ENCODE data around the gene RESP18.
"Not testable (repeated sequence)": the region's sequence is repeated elsewhere in the genome, so short reads cannot be mapped to it uniquely, and the experiment has no call there.

The RESP18 gene

GRCh38 chr2:219325657-219326315, 6.8 kb downstream of the RESP18 start:
- DNase-seq = no peak

GRCh38 chr2:219325136-219325535, 7.4 kb downstream of the RESP18 start:
- no peak for DNase-seq

- DNase-seq = no peak
Measured at GRCh38 chr2:219323434-219323833, 9.1 kb downstream of the RESP18 start.

GRCh38 chr2:219314804-219315468, 17.6 kb downstream of the RESP18 start:
- DNase-seq = peak; percentile 38

GRCh38 chr2:219312683-219313263, 19.8 kb downstream of the RESP18 start:
- DNase-seq = not testable (repeated sequence)

GRCh38 chr2:219309278-219309677, 23.3 kb downstream of the RESP18 start, which contains the start of gene PTPRN:
TSS of gene PTPRN (minus strand) at chr2:219309401. CDS start at chr2:219309332, 69 bp downstream.
- peak; percentile 89 for DNase-seq

- DNase-seq = peak; percentile 88
Measured at GRCh38 chr2:219308142-219309101, 24.1 kb downstream of the RESP18 start.

- DNase-seq = no peak
Measured at GRCh38 chr2:219306047-219306446, 26.5 kb downstream of the RESP18 start.

GRCh38 chr2:219304223-219304622, 28.3 kb downstream of the RESP18 start:
- DNase-seq = no peak

GRCh38 chr2:219302412-219302968, 30.1 kb downstream of the RESP18 start:
- no peak for DNase-seq

- no peak for DNase-seq
Measured at GRCh38 chr2:219300022-219300421, 32.5 kb downstream of the RESP18 start.

- no peak for DNase-seq
Measured at GRCh38 chr2:219299372-219299760, 33.2 kb downstream of the RESP18 start.

- peak; percentile 70 for DNase-seq
Measured at GRCh38 chr2:219298759-219299371, 33.7 kb downstream of the RESP18 start.

GRCh38 chr2:219297766-219298456, 34.6 kb downstream of the RESP18 start:
- DNase-seq = no peak

GRCh38 chr2:219296631-219297391, 35.7 kb downstream of the RESP18 start:
- no peak for DNase-seq

GRCh38 chr2:219296142-219296541, 36.4 kb downstream of the RESP18 start:
- no peak for DNase-seq

GRCh38 chr2:219294356-219295351, 37.9 kb downstream of the RESP18 start:
- DNase-seq = peak; percentile 63

- no peak for DNase-seq
Measured at GRCh38 chr2:219293736-219294231, 38.8 kb downstream of the RESP18 start.

- no peak for DNase-seq
Measured at GRCh38 chr2:219292616-219293015, 39.9 kb downstream of the RESP18 start.
